Stimulated activated effector memory CD8-positive, alpha-beta T cell treated with anti-CD3 and anti-CD28 coated beads, Interleukin-12 subunit alpha, Interleukin-12 subunit beta, amount 100 ng/mL, for 72 hours (primary cell): ENCODE measurements around the gene NEU4.
A peak's percentile ranks its signal among the peaks of the same experiment; 100 is the strongest.

Source experiments
- ATAC-seq: fragments of 150-1000 bp; cut with Tn5 transposase; 2 replicates; pipeline ENCODE4 v1.10.0; 2021
- DNase-seq, 2 donors: peaks; one replicate each; pipeline ENCODE4 v3.0.0; 2021 to 2022; ENCODE audit warnings: low spot score in 2 of 2
- H3K27ac Mint-ChIP-seq: one replicate; pipeline ENCODE4 v1.8.0; 2022; ENCODE audit warnings: mild to moderate bottlenecking, mixed read lengths
- H3K36me3 Mint-ChIP-seq: one replicate; pipeline ENCODE4 v1.8.0; 2022; ENCODE audit warnings: mild to moderate bottlenecking, mixed read lengths
- H3K4me1 Mint-ChIP-seq: one replicate; pipeline ENCODE4 v1.8.0; 2022; ENCODE audit warnings: mixed read lengths
- H3K4me3 Mint-ChIP-seq: one replicate; pipeline ENCODE4 v1.8.0; 2022; ENCODE audit warnings: mild to moderate bottlenecking, mixed read lengths
- H3K9me3 Mint-ChIP-seq: one replicate; pipeline ENCODE4 v1.8.0; 2022; ENCODE audit warnings: mixed read lengths

NEU4 gene

DNA sequence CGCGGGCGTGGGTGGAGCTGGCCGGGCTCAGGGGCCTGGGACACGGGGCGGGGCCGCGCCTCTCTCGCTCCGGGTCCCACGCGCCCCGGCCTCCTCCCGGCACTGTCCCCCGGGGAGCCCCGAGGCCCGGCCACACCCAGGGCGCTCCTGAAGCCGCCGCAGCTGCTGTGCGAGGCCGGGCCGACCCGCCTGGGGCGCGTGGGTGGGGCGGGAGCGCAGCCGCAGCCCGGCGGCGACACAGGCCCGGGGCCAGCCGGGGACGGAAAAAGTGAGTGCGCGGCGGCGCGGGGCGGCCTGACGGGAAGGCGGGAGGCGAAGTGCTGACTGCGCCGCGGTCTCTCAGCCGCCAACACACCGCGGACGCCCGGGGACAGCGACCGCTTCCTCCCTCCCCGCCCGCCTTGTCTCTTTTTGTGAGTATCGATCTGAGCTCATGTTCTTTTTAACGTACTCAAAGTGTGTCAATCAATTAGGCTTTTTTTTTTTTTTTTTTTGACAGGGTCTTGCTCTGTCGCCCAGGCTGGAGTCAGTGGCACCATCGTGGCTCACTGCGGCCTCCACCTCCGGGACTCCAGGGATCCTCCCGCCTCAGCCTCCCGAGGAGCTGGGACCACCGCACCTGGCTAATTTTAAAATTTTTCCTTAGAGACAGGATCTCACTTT is 35.2 kb downstream of the NEU4 start:
- Mint-ChIP-seq H3K36me3 (peaks cover 41% of the 10 kb centered on the region), H3K4me3 (peak overlapping the region; percentile 76), H3K9me3 (no peaks in the 10 kb centered on the region), H3K27ac (peak overlapping the region; percentile 90), H3K4me1 (peaks cover 42% of the 10 kb centered on the region)
- ATAC-seq (peak; percentile 87), DNase-seq (peak; percentile 85 to 92)

GRCh38 chr2:241844831-241845578 is 36.0 kb downstream of the NEU4 start:
- Mint-ChIP-seq H3K4me1 (peaks cover 42% of the 10 kb centered on the region), H3K36me3 (peaks cover 49% of the 10 kb centered on the region), H3K4me3 (peak overlapping the region; percentile 76), H3K9me3 (no peaks in the 10 kb centered on the region), H3K27ac (peak overlapping the region; percentile 90)
- DNase-seq (peak in 1 of 2 donors; percentile 55), ATAC-seq (no peak)

GRCh38 chr2:241846406-241846805 is 37.4 kb downstream of the NEU4 start:
- Mint-ChIP-seq H3K4me1 (peaks cover 42% of the 10 kb centered on the region), H3K9me3 (no peaks in the 10 kb centered on the region), H3K36me3 (peaks cover 63% of the 10 kb centered on the region), H3K4me3 (peak overlapping the region; percentile 76), H3K27ac (peak overlapping the region; percentile 90)
- no peak for ATAC-seq
- peak in 1 of 2 donors; percentile 47 for DNase-seq

- Mint-ChIP-seq H3K4me3 (no peak overlapping the region), H3K9me3 (no peaks in the 10 kb centered on the region), H3K4me1 (peaks cover 41% of the 10 kb centered on the region), H3K27ac (peak overlapping the region; percentile 80), H3K36me3 (peaks cover 76% of the 10 kb centered on the region)
- peak in 1 of 2 donors; percentile 49 for DNase-seq
- peak; percentile 5 for ATAC-seq
Observed at GRCh38 chr2:241848761-241849615, 40.0 kb downstream of the NEU4 start.

DNA sequence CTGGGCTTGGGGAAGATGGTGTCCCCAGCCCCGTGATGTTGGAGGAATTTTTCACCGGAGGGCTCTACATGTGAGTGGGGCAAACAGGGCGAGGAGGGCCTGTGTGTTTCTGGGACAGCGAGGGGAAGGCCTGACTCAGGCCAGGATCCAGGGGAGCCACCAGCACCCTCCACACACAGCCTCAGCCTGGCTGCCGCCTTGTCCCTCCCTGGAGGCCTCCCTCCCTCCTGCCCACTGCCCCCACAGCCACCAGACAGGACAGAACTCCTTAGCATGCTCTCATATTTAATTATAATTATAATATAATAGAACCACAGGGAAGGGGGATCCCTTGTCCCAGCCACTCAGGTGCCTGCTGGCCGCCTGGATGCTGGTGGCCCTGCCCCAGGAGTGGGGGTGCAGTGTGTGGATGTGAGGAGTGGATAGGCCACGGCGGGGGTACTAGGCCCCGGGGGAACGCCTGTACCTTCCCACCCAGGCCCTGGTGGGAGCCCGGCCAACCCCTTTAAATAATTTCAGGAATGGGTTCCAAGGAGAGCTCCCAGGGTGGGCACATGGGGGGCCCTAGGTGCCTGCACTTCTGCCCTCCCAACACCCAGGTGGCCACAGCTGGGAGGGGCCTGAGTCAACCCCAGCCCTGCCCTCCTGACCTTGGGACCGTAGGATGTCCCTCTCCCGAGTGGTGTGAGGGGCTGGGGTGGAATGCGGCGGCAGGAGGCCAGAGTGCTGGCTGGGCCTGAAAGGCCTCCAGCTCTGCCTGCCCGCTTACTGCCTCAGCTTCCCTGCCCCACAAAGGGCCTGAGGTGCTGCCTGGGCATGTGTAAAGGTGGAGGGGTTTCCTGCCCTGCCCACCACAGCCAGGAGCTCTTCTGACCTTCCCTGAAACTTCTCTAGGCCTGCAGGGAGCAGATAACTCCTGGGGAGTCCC is 40.9 kb downstream of the NEU4 start:
- Mint-ChIP-seq H3K36me3 (peaks cover 75% of the 10 kb centered on the region), H3K27ac (peak overlapping the region; percentile 80), H3K9me3 (no peaks in the 10 kb centered on the region), H3K4me3 (no peak overlapping the region), H3K4me1 (peaks cover 41% of the 10 kb centered on the region)
- DNase-seq (peak in 1 of 2 donors; percentile 48), ATAC-seq (peak; percentile 19)

DNA sequence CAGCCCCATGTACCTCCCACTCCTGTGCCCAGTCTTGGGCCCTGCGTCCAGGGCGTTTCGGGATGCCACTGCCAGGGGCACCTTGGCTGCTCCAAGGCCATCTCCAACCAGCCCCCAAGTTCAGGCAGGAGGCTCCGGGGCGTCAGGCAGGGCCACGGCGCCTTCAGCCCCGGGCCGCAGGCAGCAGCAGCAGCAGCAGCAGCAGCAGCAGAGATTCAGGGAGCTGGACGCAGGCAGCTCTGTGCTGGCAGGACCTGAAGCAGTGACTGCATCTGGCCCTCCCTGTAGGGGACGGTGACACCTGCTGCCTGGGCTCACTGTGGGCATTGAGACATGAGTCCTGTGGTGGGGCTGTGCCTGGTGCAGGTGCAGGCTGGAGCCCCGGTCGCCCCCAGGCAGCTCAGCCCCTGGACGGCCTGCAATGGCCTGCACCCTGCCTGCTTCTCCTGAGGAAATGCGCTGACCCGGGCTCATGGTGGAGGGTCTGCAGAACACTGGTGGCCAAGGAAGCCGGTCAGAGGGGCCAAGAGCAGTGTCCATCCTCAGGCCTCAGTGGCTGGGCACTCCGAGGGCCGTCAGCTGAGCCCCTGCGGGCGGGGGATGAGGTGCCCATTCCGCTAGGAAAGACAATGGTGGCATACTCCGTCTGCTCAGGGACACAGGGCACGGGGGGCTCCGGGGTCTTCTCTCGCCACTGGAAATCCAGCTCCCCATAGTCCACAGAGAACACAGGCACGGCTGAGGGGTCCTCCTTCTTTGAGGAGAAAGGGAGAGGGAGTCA is 41.7 kb downstream of the NEU4 start:
- ATAC-seq (peak; percentile 25), DNase-seq (peak in 1 of 2 donors; percentile 47)
- Mint-ChIP-seq H3K9me3 (no peaks in the 10 kb centered on the region), H3K36me3 (peaks cover 73% of the 10 kb centered on the region), H3K4me1 (peaks cover 36% of the 10 kb centered on the region), H3K4me3 (no peak overlapping the region), H3K27ac (peak overlapping the region; percentile 81)

DNA sequence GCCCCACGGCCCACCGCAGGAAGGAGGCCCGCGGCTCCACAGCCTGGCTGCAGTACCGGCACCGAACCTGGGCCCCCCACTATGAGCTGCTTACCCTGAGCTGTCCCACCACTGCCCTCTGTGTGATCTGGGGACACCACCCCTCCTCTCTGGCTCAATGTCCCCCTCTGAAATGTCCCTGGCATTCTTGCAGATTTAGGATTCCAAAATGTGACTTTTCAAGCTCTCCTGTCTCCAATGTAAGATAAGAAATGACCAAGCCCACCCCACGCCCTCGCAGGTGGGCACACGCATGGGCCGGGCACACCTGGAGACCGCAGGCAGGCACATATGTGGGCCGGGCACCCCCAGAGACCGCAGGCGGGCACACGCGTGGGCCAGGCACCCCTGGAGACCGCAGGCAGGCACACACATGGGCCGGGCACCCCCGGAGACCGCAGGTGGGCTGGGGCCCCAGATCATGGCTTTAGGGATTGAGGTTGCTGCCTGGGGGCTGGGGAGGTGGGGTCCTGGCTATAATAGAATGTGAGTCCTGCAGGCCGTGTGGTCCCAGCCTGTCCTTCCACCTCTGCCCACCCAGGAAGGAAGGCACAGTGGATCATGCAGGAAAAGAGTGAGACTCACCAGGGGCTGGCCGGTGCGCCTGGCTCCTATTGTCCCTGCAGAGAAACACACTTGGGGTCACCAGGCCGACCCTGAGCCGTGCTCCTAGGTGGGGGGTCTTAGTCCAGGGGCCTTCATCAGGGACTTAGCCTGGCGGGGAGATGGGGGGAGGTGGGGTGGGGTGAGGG is 42.5 kb downstream of the NEU4 start:
- Mint-ChIP-seq H3K4me1 (peaks cover 36% of the 10 kb centered on the region), H3K4me3 (no peak overlapping the region), H3K27ac (peak overlapping the region; percentile 81), H3K9me3 (no peaks in the 10 kb centered on the region), H3K36me3 (peaks cover 75% of the 10 kb centered on the region)
- peak in 1 of 2 donors; percentile 39 for DNase-seq
- ATAC-seq = no peak

GRCh38 chr2:241852116-241852980 is 43.4 kb downstream of the NEU4 start:
- DNase-seq (peak in 1 of 2 donors; percentile 46), ATAC-seq (no peak)
- H3K4me1 Mint-ChIP-seq = peaks cover 35% of the 10 kb centered on the region
- H3K9me3 Mint-ChIP-seq = no peaks in the 10 kb centered on the region
- H3K36me3 Mint-ChIP-seq = peaks cover 83% of the 10 kb centered on the region
- no peak overlapping the region for H3K4me3 Mint-ChIP-seq
- peak overlapping the region; percentile 70 for H3K27ac Mint-ChIP-seq

DNA sequence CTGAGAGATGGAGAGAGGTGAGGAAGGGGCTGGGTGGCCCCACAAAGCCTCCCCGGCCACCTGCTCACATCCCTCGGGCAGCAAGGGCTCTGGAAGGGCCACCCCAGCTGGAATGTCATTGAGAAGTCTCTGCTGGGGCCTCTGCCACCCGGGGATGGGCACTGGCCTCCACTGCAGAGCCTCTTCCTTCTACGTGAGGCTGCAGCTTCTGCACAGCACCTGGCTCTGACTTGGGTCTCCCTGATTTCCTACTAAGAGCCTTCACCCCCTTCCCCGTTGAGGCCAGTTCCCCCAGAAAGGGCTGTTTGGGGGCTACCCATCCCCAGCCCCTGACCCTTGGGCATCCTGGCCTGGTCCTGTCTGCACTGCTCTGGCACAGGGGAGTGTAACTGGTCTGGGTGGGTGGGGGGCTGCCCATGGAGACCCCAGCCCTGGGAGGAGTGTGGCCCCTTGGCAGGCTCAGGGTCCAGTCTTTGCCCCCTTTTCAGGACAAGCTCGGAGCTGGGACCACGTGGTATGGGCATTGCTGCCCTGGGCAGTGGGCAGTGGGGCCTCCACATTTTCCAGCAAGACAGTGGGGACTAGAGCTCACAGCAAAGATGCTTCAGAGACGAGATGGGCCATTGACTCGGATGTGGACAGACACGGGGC is 44.1 kb downstream of the NEU4 start:
- Mint-ChIP-seq H3K36me3 (peaks cover 91% of the 10 kb centered on the region), H3K4me1 (peaks cover 35% of the 10 kb centered on the region), H3K9me3 (no peaks in the 10 kb centered on the region), H3K27ac (peak overlapping the region; percentile 70), H3K4me3 (peak overlapping the region; percentile 66)
- ATAC-seq (no peak), DNase-seq (no peak)

DNA sequence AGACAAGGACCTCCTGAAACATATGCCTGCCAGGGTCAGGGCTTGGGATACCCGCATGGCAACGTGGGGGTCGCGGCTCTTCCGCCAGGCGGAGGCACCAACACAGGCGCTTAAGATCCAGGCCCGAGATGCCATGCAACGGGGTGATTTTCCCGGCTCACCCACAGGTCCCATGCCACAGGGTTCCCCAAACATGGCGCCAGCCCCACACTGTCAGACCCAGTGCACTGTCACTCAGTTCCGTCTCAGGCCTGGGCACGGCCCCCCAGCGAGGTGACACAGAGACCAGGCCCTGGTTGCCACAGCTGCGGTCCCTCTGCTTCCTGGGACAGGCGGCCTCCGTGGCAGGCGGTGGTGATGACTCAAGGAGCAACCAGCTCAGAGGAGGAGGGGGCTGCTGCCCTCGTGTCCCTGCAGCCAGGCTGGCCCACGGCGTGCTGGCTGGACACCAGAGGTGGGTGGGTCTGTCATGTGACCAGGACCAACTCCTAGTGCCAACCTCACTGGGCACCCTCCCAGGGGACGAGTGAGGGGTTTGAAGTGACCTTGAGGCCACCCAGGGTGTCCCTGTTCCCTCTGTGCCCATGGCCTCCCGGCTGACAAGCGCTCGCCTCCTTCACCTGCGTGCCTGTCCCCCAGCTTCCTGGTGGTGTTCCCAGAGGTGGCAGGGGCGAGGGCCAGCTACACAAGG is 44.8 kb downstream of the NEU4 start:
- Mint-ChIP-seq H3K4me1 (peaks cover 35% of the 10 kb centered on the region), H3K4me3 (peak overlapping the region; percentile 66), H3K36me3 (peaks cover 95% of the 10 kb centered on the region), H3K9me3 (no peaks in the 10 kb centered on the region), H3K27ac (peak overlapping the region; percentile 70)
- DNase-seq = peak in 1 of 2 donors; percentile 66
- peak; percentile 82 for ATAC-seq

DNA sequence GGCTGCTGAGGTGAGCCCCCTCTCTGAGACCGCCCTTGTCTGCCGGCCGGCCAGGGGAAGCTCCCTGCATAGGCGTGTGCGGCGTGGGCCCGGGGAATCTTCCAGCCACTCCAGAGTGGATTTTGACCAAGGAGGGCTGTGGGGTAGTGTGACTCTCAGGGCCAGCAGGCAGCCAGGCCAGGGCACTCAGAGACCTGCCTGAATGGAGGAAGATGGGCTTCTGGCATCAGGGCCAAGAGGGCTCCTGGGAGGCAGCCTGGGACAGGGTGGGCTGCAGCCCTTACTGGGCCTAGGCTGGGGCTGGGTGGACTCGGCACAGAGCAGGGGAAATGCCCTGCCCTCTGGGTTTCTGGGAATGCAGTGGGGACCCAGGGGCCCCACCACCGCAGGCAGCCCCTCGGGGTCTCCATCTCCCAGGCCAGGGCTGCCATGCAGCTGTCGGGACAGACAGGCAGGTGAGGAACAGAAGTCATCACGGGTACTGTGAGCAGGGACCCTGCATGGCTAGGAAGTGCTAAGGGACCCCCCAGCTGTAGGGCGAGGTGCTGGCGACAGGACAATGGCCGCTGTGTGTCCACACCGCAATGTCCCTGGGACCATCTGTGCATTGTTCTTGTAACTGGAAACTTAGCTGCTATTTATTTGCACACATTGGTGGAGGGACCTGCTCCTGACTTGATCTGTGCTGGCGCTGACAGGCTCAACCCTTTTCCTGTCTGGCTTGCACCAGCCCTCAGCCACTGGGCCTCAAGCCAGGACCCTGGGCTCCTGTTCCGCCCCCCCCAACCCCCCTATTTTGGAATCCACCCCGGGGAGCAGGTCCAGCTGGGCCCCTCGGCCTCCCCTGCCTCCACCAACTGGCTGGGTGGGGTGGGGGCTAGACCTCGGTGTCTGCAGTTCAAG is 45.6 kb downstream of the NEU4 start:
- H3K36me3 Mint-ChIP-seq = peaks cover 91% of the 10 kb centered on the region
- peak overlapping the region; percentile 91 for H3K27ac Mint-ChIP-seq
- no peak for DNase-seq
- no peaks in the 10 kb centered on the region for H3K9me3 Mint-ChIP-seq
- peak overlapping the region; percentile 66 for H3K4me3 Mint-ChIP-seq
- H3K4me1 Mint-ChIP-seq = peaks cover 38% of the 10 kb centered on the region
- ATAC-seq = no peak
